ENCODE results near the gene CABLES1. TPM values are rescaled to one million over a fixed set of nuclear protein-coding genes. Genes with fewer than 3 reads are reported as not detected.
A peak's percentile ranks its signal among the peaks of the same experiment; 100 is the strongest.
"Not testable (repeated sequence)": the region's sequence is repeated elsewhere in the genome, so short reads cannot be mapped to it uniquely, and the experiment has no call there.

Gene CABLES1
- total RNA-seq, 1 experiment from 2014 or later: 16.2 TPM

- DNase-seq: no peak
- no peaks in the 10 kb centered on the region for H3K9me3 Mint-ChIP-seq (ENCODE audit: low read depth, unreplicated experiment)
- peaks cover 21% of the 10 kb centered on the region for H3K36me3 Mint-ChIP-seq (ENCODE audit: insufficient read depth, unreplicated experiment)
- peaks cover 41% of the 10 kb centered on the region for H3K4me1 Mint-ChIP-seq (ENCODE audit: low read depth, unreplicated experiment)
- H3K27me3 Mint-ChIP-seq (ENCODE audit: unreplicated experiment): no peaks in the 10 kb centered on the region
- TF ChIP-seq CTCF (IDR thresholded peaks at IDR 0.05; ENCODE audit: unreplicated experiment): no peak
- intact Hi-C loops (cut with micrococcal nuclease; ENCODE audit: unreplicated experiment): no loop called here
- H3K27ac Mint-ChIP-seq (ENCODE audit: unreplicated experiment): peak overlapping the region; percentile 31
- BruUV-seq (replicated peaks): no TSS peak
- CTCF ChIA-PET: interaction anchor here (0.9 kb wide), 1 partner anchor 9 kb away, joined by 3 read pairs; no protein-coding TSS in a partner anchor
- no peak overlapping the region for H3K4me3 Mint-ChIP-seq (ENCODE audit: low read depth, unreplicated experiment)
Observed at GRCh38 chr18:23108496-23108895, 26.8 kb upstream of the CABLES1 start.

GRCh38 chr18:23109163-23109562 is 26.1 kb upstream of the CABLES1 start:
- BruUV-seq (replicated peaks); DNase-seq; H3K27me3 Mint-ChIP-seq (ENCODE audit: unreplicated experiment); H3K9me3 Mint-ChIP-seq (ENCODE audit: low read depth, unreplicated experiment); H3K4me3 Mint-ChIP-seq (ENCODE audit: low read depth, unreplicated experiment); intact Hi-C loops (cut with micrococcal nuclease; ENCODE audit: unreplicated experiment): not testable (repeated sequence)
- Mint-ChIP-seq H3K27ac (ENCODE audit: unreplicated experiment) (peak overlapping the region; percentile 31), H3K36me3 (ENCODE audit: insufficient read depth, unreplicated experiment) (peaks cover 23% of the 10 kb centered on the region), H3K4me1 (ENCODE audit: low read depth, unreplicated experiment) (peaks cover 45% of the 10 kb centered on the region)
- CTCF ChIA-PET: interaction anchor here (0.9 kb wide), 1 partner anchor 10 kb away, joined by 3 read pairs; no protein-coding TSS in a partner anchor

GRCh38 chr18:23113576-23113975 is 21.7 kb upstream of the CABLES1 start:
- H3K27me3 Mint-ChIP-seq (ENCODE audit: unreplicated experiment): no peaks in the 10 kb centered on the region
- no peak overlapping the region for H3K27ac Mint-ChIP-seq (ENCODE audit: unreplicated experiment)
- BruUV-seq (replicated peaks): no TSS peak
- H3K4me1 Mint-ChIP-seq (ENCODE audit: low read depth, unreplicated experiment): peaks cover 47% of the 10 kb centered on the region
- no peak for DNase-seq
- no peak for TF ChIP-seq CTCF (IDR thresholded peaks at IDR 0.05; ENCODE audit: unreplicated experiment)
- no peaks in the 10 kb centered on the region for H3K9me3 Mint-ChIP-seq (ENCODE audit: low read depth, unreplicated experiment)
- CTCF ChIA-PET: no interaction called here
- peaks cover 12% of the 10 kb centered on the region for H3K36me3 Mint-ChIP-seq (ENCODE audit: insufficient read depth, unreplicated experiment)
- intact Hi-C loops (cut with micrococcal nuclease; ENCODE audit: unreplicated experiment): no loop called here
- H3K4me3 Mint-ChIP-seq (ENCODE audit: low read depth, unreplicated experiment): no peak overlapping the region

GRCh38 chr18:23114171-23114881 is 21.0 kb upstream of the CABLES1 start:
- H3K4me3 Mint-ChIP-seq (ENCODE audit: low read depth, unreplicated experiment): peak overlapping the region; percentile 13
- no peaks in the 10 kb centered on the region for H3K27me3 Mint-ChIP-seq (ENCODE audit: unreplicated experiment)
- peaks cover 12% of the 10 kb centered on the region for H3K36me3 Mint-ChIP-seq (ENCODE audit: insufficient read depth, unreplicated experiment)
- CTCF ChIA-PET: interaction anchor here (0.6 to 1.4 kb wide), 4 partner anchors 8 to 65 kb away, joined by 3 to 7 read pairs (median 5); no protein-coding TSS in a partner anchor
- intact Hi-C loops (cut with micrococcal nuclease; ENCODE audit: unreplicated experiment): no loop called here
- peak; percentile 39 for DNase-seq
- BruUV-seq (replicated peaks): no TSS peak
- no peaks in the 10 kb centered on the region for H3K9me3 Mint-ChIP-seq (ENCODE audit: low read depth, unreplicated experiment)
- H3K27ac Mint-ChIP-seq (ENCODE audit: unreplicated experiment): peak overlapping the region; percentile 58
- no peak for TF ChIP-seq CTCF (IDR thresholded peaks at IDR 0.05; ENCODE audit: unreplicated experiment)
- H3K4me1 Mint-ChIP-seq (ENCODE audit: low read depth, unreplicated experiment): peaks cover 47% of the 10 kb centered on the region

- intact Hi-C loops (cut with micrococcal nuclease; ENCODE audit: unreplicated experiment): loop anchor here (1.0 kb wide), 1 partner anchor 38 kb away; no protein-coding TSS in a partner anchor
- Mint-ChIP-seq H3K36me3 (ENCODE audit: insufficient read depth, unreplicated experiment) (peaks cover 12% of the 10 kb centered on the region), H3K27ac (ENCODE audit: unreplicated experiment) (peak overlapping the region; percentile 58), H3K9me3 (ENCODE audit: low read depth, unreplicated experiment) (no peaks in the 10 kb centered on the region), H3K4me1 (ENCODE audit: low read depth, unreplicated experiment) (peaks cover 47% of the 10 kb centered on the region), H3K4me3 (ENCODE audit: low read depth, unreplicated experiment) (peak overlapping the region; percentile 13), H3K27me3 (ENCODE audit: unreplicated experiment) (no peaks in the 10 kb centered on the region)
- no TSS peak for BruUV-seq (replicated peaks)
- DNase-seq: peak; percentile 11
- no peak for TF ChIP-seq CTCF (IDR thresholded peaks at IDR 0.05; ENCODE audit: unreplicated experiment)
- CTCF ChIA-PET: interaction anchor here (0.9 to 1.4 kb wide), 3 partner anchors 8 to 16 kb away, joined by 3 to 7 read pairs (median 7); no protein-coding TSS in a partner anchor
Observed at GRCh38 chr18:23114911-23115310, 20.4 kb upstream of the CABLES1 start.

All from Calu3 (cell line).